ENCODE data around the gene HM13. TPM values are rescaled to one million over a fixed set of nuclear protein-coding genes. Genes with fewer than 3 reads are reported as not detected.

HM13 gene
- total and polyA plus RNA-seq, 2 of the 13 experiments (the other 11 are each of a cell fraction or from before 2014, with no cell fraction given), result 118 to 243 TPM

GRCh38 chr20:31608251-31608945 is 94.2 kb downstream of the HM13 start (continued):
- TF ChIP-seq ZNF556 (CRISPR knock-in tag; IDR thresholded peaks at IDR 0.05; ENCODE audit: borderline replicate concordance) (peak; percentile 99), UBTF (CRISPR knock-in tag; IDR thresholded peaks at IDR 0.05) (peak; percentile 99), ZNF800 (CRISPR knock-in tag; IDR thresholded peaks at IDR 0.05) (peak; percentile 88; the same call in 1 of the 2 replicates), BCLAF1 (IDR thresholded peaks at IDR 0.05) (no peak), ZNF597 (CRISPR knock-in tag; IDR thresholded peaks at IDR 0.05) (no peak), MYPOP (CRISPR knock-in tag; IDR thresholded peaks at IDR 0.05) (peak; percentile 98), LRRFIP1 (CRISPR knock-in tag; conservative IDR thresholded peaks at IDR 0.05) (peak; percentile 70; the same call in 1 of the 2 replicates), KDM3A (CRISPR knock-in tag; IDR thresholded peaks at IDR 0.05; ENCODE audit: low read depth) (peak; percentile 100), JARID2 (CRISPR knock-in tag; IDR thresholded peaks at IDR 0.05; ENCODE audit: insufficient replicate concordance) (peak; percentile 70), GLI4 (CRISPR knock-in tag; IDR thresholded peaks at IDR 0.05; ENCODE audit: borderline replicate concordance) (peak; percentile 97), NFE2L1 (CRISPR knock-in tag; IDR thresholded peaks at IDR 0.05; ENCODE audit: borderline replicate concordance) (no peak), TFE3 (CRISPR knock-in tag; IDR thresholded peaks at IDR 0.05) (peak; percentile 94), EEA1 (CRISPR knock-in tag; IDR thresholded peaks at IDR 0.05; ENCODE audit: borderline replicate concordance) (peak; percentile 88), ADNP (CRISPR knock-in tag; IDR thresholded peaks at IDR 0.05) (no peak; the same call in 1 of the 2 replicates)

Data from HepG2 (cell line).